Prostate gland (tissue), 2 donors: Measurements from ENCODE around the gene AMFR. TPM values are rescaled to one million over a fixed set of nuclear protein-coding genes. Genes with fewer than 3 reads are reported as not detected.

Experiments used
- DNase-seq: peaks from one replicate; pipeline ENCODE4 v3.0.0-alpha.2; 2019; ENCODE audit warnings: low spot score
- H3K27ac ChIP-seq, 2 donors: fragments of 200-600 bp; sonication (generic); 2 replicates each; pipeline ENCODE4 v1.5.1; 2017 to 2019
- H3K27me3 ChIP-seq: fragments of 200-600 bp; sonication (generic); replicated peaks from 2 replicates; pipeline ENCODE4 v1.5.1; 2019; ENCODE audit not compliant: insufficient read depth
- H3K36me3 ChIP-seq, 2 donors: fragments of 200-600 bp; sonication (generic); 1 replicate in 1 of 2; 2 replicates in 1 of 2; pipeline versions ENCODE4 v1.5.1 to v1.8.1; 2017 to 2019
- H3K4me1 ChIP-seq: fragments of 200-600 bp; sonication (generic); replicated peaks from 2 replicates; pipeline ENCODE4 v1.5.1; 2019
- H3K4me3 ChIP-seq, 2 donors: fragments of 200-600 bp; sonication (generic); 2 replicates each; pipeline ENCODE4 v1.5.1; 2017 to 2019
- H3K9me3 ChIP-seq: fragments of 200-600 bp; sonication (generic); 2 replicates; pipeline ENCODE4 v1.5.1; 2017
- POLR2A ChIP-seq: fragments of 450-650 bp; IDR thresholded peaks from one replicate; pipeline ENCODE4 v1.6.1; 2016; ENCODE audit warnings: antibody characterized with exemption, mild to moderate bottlenecking
- POLR2AphosphoS5 ChIP-seq: sonication (generic); formaldehyde crosslinking; IDR thresholded peaks from one replicate; pipeline ENCODE4 v1.6.1; 2017; ENCODE audit warnings: antibody characterized with exemption
- WGBS: methylation state at CpG from one replicate; pipeline ENCODE4 v1.1.5; 2018; 5-methylcytosine and 5-hydroxymethylcytosine counted together
- intact Hi-C: fragments of 100-400 bp; cut with DNase I; formaldehyde crosslinking; loops from one replicate; pipeline ENCODE4 v1.14.2; 2022
- total RNA-seq, 2 donors: library from RNA; depleted of rRNA; stranded (reverse); fragments of >200 nt; gene quantifications; one replicate each; pipeline ENCODE4 v1.1.0, GENCODE V29; 2016
- TF ChIP-seq, protein P1 (sequence below), 4 experiments: fragments of 200-600 bp in 2 of 4; fragments of 450-650 bp in 2 of 4; sonication (generic) in 2 of 4; IDR thresholded peaks; 1 replicate in 3 of 4; 2 replicates in 1 of 4; pipeline ENCODE4 v1.5.1; 2016 to 2019; ENCODE audit warnings: antibody characterized with exemption in 4 of 4, mild to moderate bottlenecking in 2 of 4, moderate library complexity in 2 of 4

The AMFR gene
- total RNA-seq, 2 donors from 2014 or later = 123 to 261 TPM

DNA sequence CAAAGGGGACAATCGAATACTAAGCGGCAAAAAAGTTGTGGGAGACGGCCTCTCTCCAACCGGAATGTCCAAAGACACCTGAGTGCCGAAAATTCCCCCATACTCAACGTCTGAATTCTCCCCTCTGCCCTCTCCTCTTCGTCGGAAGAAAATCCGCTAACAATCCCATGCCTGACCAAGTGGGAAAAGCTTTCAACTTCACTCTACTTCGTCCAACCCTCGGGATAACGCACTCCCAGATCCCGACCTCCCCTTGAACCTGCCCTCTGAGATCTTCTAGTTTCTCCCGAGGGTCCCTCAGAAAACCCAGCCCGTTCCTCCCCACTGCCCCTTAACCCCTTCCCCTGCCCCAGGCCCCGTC is 961 bp downstream of the AMFR start:
- H3K9me3 ChIP-seq = no peaks in the 10 kb centered on the region
- peaks cover 2% of the 10 kb centered on the region for H3K4me1 ChIP-seq
- DNase-seq = no peak
- no peak for TF ChIP-seq POLR2A
- TF ChIP-seq, protein P1, sequence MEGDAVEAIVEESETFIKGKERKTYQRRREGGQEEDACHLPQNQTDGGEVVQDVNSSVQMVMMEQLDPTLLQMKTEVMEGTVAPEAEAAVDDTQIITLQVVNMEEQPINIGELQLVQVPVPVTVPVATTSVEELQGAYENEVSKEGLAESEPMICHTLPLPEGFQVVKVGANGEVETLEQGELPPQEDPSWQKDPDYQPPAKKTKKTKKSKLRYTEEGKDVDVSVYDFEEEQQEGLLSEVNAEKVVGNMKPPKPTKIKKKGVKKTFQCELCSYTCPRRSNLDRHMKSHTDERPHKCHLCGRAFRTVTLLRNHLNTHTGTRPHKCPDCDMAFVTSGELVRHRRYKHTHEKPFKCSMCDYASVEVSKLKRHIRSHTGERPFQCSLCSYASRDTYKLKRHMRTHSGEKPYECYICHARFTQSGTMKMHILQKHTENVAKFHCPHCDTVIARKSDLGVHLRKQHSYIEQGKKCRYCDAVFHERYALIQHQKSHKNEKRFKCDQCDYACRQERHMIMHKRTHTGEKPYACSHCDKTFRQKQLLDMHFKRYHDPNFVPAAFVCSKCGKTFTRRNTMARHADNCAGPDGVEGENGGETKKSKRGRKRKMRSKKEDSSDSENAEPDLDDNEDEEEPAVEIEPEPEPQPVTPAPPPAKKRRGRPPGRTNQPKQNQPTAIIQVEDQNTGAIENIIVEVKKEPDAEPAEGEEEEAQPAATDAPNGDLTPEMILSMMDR (IDR thresholded peaks at IDR 0.05) = no peak
- no peak for TF ChIP-seq POLR2AphosphoS5
- H3K36me3 ChIP-seq = no peaks in the 10 kb centered on the region
- intact Hi-C loops = no loop called here
- peak overlapping the region; percentile 79 to 87 for H3K4me3 ChIP-seq
- 2% methylated on average over 16 of the region's 16 CpGs for whole genome bisulfite sequencing
- H3K27me3 ChIP-seq = no peaks in the 10 kb centered on the region
- H3K27ac ChIP-seq = peak overlapping the region; percentile 82 to 85

DNA sequence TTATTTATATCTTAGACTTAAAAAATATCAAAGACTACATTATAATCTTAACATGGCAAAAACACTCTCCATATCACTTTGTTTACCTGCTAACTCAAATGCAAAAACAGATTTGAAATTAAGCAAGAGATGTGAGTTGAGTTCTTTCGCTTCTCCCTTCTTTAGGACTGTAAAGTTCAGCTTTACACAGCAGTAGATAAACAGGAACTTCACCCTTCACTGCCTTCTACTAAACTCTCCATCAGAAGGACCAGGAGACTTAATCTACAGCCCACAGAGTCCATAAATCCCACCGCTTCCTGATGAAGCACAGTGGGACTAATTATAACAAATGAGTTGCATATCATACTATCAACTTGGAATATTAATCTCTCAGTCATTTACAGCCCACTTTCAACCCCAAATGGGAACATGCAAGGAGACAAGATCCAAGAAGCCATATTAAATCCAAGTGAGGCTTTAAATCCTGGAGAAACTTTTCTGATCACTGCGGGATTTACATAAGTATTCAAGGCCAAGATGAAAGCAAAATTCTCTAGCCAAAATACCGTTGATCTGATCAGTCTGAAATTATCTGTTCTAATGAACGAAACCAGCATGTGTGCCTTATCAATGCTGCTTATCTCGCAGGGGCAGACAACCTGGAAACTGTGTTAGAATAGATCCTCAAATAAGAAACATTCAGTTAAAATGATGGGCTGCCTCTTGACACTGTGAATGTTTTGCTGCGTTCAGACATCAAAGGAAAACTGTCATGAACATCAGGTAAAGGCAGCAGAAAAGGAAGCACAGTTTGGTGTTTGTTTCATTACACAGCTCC is 1.6 kb downstream of the AMFR start:
- Histone ChIP-seq H3K27me3 (no peaks in the 10 kb centered on the region), H3K4me3 (peak overlapping the region; percentile 79 to 87), H3K9me3 (no peaks in the 10 kb centered on the region), H3K36me3 (no peaks in the 10 kb centered on the region), H3K4me1 (peaks cover 2% of the 10 kb centered on the region), H3K27ac (peak overlapping the region; percentile 82 to 85)
- no peak for TF ChIP-seq POLR2AphosphoS5
- TF ChIP-seq, protein P1 (IDR thresholded peaks at IDR 0.05) = no peak
- no peak for TF ChIP-seq POLR2A
- no peak for DNase-seq
- intact Hi-C loops = no loop called here
- WGBS = 23% methylated on average over 7 of the region's 7 CpGs

DNA sequence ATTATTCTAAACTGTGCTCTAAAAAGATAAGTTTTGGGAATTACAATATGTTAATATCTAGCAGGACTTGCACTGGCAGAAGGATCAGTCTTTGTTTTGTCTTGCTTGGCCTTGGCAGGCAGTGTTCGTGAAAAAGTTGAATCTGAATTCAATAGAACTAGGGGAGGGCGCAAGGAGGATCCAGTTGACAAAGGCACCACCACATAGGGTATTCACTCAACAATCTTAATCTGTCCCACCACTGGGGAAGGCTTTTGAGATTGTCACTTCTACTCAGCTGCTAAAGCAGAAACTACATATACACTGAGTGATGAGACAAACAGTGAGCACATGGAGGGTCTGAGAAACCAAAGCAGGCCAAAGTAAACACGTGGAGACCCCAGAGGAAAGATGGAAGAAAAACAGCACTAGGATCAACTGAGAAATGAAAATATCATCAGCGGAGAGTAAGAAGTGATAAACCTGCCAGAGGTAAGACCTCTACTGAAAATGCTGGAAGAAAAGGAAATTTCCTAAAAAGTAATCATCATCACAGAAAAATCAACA is 2.4 kb downstream of the AMFR start:
- 56% methylated on average over 4 of the region's 4 CpGs for WGBS
- Histone ChIP-seq H3K9me3 (no peaks in the 10 kb centered on the region), H3K36me3 (no peaks in the 10 kb centered on the region), H3K27me3 (no peaks in the 10 kb centered on the region), H3K4me1 (peaks cover 2% of the 10 kb centered on the region), H3K4me3 (no peak overlapping the region), H3K27ac (no peak overlapping the region)
- TF ChIP-seq, protein P1 (IDR thresholded peaks at IDR 0.05) = no peak
- TF ChIP-seq POLR2AphosphoS5 (no peak), POLR2A (no peak)
- no peak for DNase-seq
- intact Hi-C loops = no loop called here

DNA sequence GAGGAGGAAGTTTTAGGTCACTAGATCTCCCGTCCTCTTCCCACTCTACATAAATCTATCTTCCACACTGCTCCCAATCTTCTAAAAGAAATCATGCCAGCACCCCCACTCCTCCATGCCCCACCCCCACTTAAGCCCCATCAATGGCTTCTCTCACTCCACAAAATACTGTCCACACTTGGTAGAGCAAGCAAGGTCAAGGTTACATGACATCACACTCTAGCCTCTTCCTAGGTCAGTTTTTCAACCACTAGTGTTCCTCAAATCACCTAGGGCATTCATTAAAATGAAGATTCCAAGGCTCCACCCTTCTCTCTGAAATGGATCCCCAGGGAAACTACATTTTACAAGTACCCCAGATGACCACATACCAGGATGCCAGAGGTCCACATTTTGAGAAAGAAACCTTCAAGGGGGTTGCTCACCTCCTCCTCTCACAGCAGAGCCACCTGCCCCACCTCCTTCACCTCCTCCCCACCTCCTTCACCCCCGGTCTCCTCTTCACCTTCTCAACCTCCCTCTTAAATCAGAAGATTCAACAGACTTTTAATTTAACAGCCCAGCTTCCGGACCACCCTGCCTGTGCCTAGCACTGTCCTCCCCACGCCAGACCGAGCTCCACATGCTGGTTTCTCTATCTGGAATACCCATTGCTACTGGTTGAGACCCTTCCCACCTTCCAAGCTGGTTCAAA is 3.2 kb downstream of the AMFR start:
- no peak for DNase-seq
- TF ChIP-seq POLR2A (no peak), POLR2AphosphoS5 (no peak)
- TF ChIP-seq, protein P1 (IDR thresholded peaks at IDR 0.05) = no peak
- Histone ChIP-seq H3K4me3 (no peak overlapping the region), H3K4me1 (peaks cover 2% of the 10 kb centered on the region), H3K9me3 (no peaks in the 10 kb centered on the region), H3K27me3 (no peaks in the 10 kb centered on the region), H3K27ac (no peak overlapping the region), H3K36me3 (no peaks in the 10 kb centered on the region)
- intact Hi-C loops = no loop called here
- 87% methylated on average over 5 of the region's 5 CpGs for WGBS
